Measurements from ENCODE around the gene HLA-DOA. TPM values are rescaled to one million over a fixed set of nuclear protein-coding genes. Genes with fewer than 3 reads are reported as not detected.

Gene HLA-DOA
- total RNA-seq, 1 experiment from 2014 or later = not detected

DNA sequence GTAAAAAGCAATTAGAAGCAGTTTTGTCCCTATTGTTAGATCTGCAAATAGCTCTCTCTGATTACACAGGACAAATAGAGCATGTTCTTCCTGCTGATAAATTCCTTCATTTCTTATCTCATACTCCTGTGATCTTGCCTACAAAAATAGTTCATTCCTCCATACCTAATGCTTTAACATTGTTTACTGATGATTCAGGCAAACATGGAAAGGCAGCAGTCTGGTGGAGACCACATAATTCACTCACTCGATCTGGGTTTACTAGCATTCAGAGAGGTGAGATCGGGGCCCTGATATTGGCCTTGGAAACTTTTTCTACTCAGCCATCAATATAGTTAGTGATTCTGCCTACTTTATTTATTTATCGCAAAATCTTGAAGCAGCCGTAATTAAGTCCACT, 43.8 kb upstream of the HLA-DOA start:
- Histone ChIP-seq H2AFZ (ENCODE audit: low read length) (no peak overlapping the region), H3K4me2 (ENCODE audit: low read length) (no peak overlapping the region), H4K20me1 (ENCODE audit: low read length) (no peaks in the 10 kb centered on the region), H3K4me3 (ENCODE audit: low read length) (no peak overlapping the region), H3F3A (ENCODE audit: low read length, unreplicated experiment) (no peaks in the 10 kb centered on the region), H3K27ac (ENCODE audit: low read length) (no peak overlapping the region), H3K9me3 (ENCODE audit: low read length) (no peaks in the 10 kb centered on the region), H3K79me2 (ENCODE audit: low read length) (no peaks in the 10 kb centered on the region), H3K4me1 (ENCODE audit: insufficient read depth, low read length) (no peaks in the 10 kb centered on the region), H3K27me3 (ENCODE audit: low read length) (peaks cover 61% of the 10 kb centered on the region), H3K9ac (ENCODE audit: low read length) (no peak overlapping the region), H3K36me3 (ENCODE audit: low read depth, low read length) (no peaks in the 10 kb centered on the region), H3K9me2 (replicated peaks; ENCODE audit: low read length) (no peaks in the 10 kb centered on the region)
- intact Hi-C loops (cut with micrococcal nuclease) = no loop called here
- TF ChIP-seq EZH2 (IDR thresholded peaks at IDR 0.05; ENCODE audit: low read length, unreplicated experiment) = no peak
- TF ChIP-seq, protein P1, sequence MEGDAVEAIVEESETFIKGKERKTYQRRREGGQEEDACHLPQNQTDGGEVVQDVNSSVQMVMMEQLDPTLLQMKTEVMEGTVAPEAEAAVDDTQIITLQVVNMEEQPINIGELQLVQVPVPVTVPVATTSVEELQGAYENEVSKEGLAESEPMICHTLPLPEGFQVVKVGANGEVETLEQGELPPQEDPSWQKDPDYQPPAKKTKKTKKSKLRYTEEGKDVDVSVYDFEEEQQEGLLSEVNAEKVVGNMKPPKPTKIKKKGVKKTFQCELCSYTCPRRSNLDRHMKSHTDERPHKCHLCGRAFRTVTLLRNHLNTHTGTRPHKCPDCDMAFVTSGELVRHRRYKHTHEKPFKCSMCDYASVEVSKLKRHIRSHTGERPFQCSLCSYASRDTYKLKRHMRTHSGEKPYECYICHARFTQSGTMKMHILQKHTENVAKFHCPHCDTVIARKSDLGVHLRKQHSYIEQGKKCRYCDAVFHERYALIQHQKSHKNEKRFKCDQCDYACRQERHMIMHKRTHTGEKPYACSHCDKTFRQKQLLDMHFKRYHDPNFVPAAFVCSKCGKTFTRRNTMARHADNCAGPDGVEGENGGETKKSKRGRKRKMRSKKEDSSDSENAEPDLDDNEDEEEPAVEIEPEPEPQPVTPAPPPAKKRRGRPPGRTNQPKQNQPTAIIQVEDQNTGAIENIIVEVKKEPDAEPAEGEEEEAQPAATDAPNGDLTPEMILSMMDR (conservative IDR thresholded peaks at IDR 0.05; ENCODE audit: low read depth, low read length) = no peak
- no peak for TF ChIP-seq EZH2phosphoT487 (IDR thresholded peaks at IDR 0.05; ENCODE audit: borderline replicate concordance, low read length)
- DNase-seq (no peak), ATAC-seq (no peak)
- no TSS peak for BruUV-seq (replicated peaks)
- CTCF ChIA-PET = no interaction called here
- POLR2A ChIA-PET (ENCODE audit: unreplicated experiment) = no interaction called here

DNA sequence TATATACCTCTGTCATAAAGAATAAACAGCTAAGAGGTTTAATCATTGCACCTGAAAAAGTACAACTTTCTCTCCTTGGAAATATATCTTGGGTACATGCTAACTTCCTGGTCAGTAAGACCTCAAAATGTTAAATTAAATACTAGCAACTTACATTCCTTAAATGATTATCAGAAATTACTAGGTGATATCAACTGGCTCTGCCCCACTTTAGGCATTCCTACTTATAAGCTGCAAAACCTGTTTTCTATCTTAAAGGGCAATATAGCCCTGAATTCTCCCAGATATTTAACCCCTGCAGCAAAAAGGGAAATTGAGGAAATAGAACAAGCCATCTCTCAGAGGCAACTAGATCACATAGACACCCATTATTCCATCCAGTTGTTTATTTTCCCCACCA, 43.2 kb upstream of the HLA-DOA start:
- TF ChIP-seq, protein P1 (conservative IDR thresholded peaks at IDR 0.05; ENCODE audit: low read depth, low read length) = no peak
- no peak for TF ChIP-seq EZH2phosphoT487 (IDR thresholded peaks at IDR 0.05; ENCODE audit: borderline replicate concordance, low read length)
- TF ChIP-seq EZH2 (IDR thresholded peaks at IDR 0.05; ENCODE audit: low read length, unreplicated experiment) = no peak
- CTCF ChIA-PET = no interaction called here
- Histone ChIP-seq H3K9ac (ENCODE audit: low read length) (no peak overlapping the region), H3K27me3 (ENCODE audit: low read length) (peaks cover 58% of the 10 kb centered on the region), H3F3A (ENCODE audit: low read length, unreplicated experiment) (no peaks in the 10 kb centered on the region), H3K9me2 (replicated peaks; ENCODE audit: low read length) (no peaks in the 10 kb centered on the region), H3K36me3 (ENCODE audit: low read depth, low read length) (no peaks in the 10 kb centered on the region), H3K4me3 (ENCODE audit: low read length) (no peak overlapping the region), H3K9me3 (ENCODE audit: low read length) (no peaks in the 10 kb centered on the region), H2AFZ (ENCODE audit: low read length) (no peak overlapping the region), H3K4me2 (ENCODE audit: low read length) (no peak overlapping the region), H3K79me2 (ENCODE audit: low read length) (no peaks in the 10 kb centered on the region), H3K27ac (ENCODE audit: low read length) (no peak overlapping the region), H4K20me1 (ENCODE audit: low read length) (no peaks in the 10 kb centered on the region), H3K4me1 (ENCODE audit: insufficient read depth, low read length) (no peaks in the 10 kb centered on the region)
- POLR2A ChIA-PET (ENCODE audit: unreplicated experiment) = no interaction called here
- no peak for ATAC-seq
- DNase-seq = no peak
- BruUV-seq (replicated peaks) = no TSS peak
- intact Hi-C loops (cut with micrococcal nuclease) = no loop called here

DNA sequence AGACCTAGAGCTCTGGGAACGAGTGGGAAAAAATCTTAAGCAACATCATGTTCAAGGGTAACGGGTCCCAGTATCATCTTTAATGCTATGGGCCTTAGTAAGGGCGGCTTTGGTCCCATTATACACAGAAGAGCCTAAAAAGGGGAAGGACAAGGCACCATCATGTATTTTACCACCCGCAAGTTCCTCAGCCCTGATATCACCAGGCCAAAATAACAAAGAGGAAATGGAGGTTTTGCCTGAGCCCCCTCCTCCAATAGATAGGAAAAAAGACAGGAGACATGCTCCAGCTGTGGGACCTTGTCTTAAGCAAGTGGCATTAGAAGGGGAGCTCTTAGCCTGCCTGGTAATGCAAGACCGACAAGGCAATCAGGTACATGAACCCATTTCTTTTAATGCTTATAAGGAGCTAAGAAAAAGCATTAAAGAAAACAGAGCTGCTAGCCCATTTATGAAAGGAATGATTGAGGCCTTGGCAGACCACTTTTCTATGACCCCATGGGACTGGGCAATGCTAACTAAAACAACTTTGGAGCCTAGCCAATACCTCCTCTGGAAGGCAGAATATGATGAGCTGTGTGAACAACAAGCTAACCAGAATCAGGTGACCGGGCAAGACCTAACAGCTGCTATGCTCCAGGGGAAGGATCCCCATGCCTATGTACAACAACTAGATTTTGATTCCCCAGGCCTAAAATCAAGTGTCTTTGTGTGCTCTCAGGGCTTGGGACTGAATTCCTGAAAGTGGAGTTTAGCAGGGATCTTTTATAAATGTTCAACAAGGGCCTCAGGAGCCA, 40.8 kb upstream of the HLA-DOA start:
- H3K9me2 ChIP-seq (replicated peaks; ENCODE audit: low read length) = no peaks in the 10 kb centered on the region
- no peaks in the 10 kb centered on the region for H3K4me1 ChIP-seq (ENCODE audit: insufficient read depth, low read length)
- no peak overlapping the region for H3K4me3 ChIP-seq (ENCODE audit: low read length)
- no TSS peak for BruUV-seq (replicated peaks)
- intact Hi-C loops (cut with micrococcal nuclease) = no loop called here
- no peak overlapping the region for H2AFZ ChIP-seq (ENCODE audit: low read length)
- no peak for TF ChIP-seq EZH2phosphoT487 (IDR thresholded peaks at IDR 0.05; ENCODE audit: borderline replicate concordance, low read length)
- H3K27ac ChIP-seq (ENCODE audit: low read length) = no peak overlapping the region
- no peak overlapping the region for H3K9ac ChIP-seq (ENCODE audit: low read length)
- H4K20me1 ChIP-seq (ENCODE audit: low read length) = no peaks in the 10 kb centered on the region
- no peaks in the 10 kb centered on the region for H3K36me3 ChIP-seq (ENCODE audit: low read depth, low read length)
- ChIA-PET CTCF (no interaction called here), POLR2A (ENCODE audit: unreplicated experiment) (no interaction called here)
- DNase-seq (no peak), ATAC-seq (no peak)
- H3K79me2 ChIP-seq (ENCODE audit: low read length) = no peaks in the 10 kb centered on the region
- no peaks in the 10 kb centered on the region for H3F3A ChIP-seq (ENCODE audit: low read length, unreplicated experiment)
- no peak overlapping the region for H3K4me2 ChIP-seq (ENCODE audit: low read length)
- peaks cover 54% of the 10 kb centered on the region for H3K27me3 ChIP-seq (ENCODE audit: low read length)
- no peaks in the 10 kb centered on the region for H3K9me3 ChIP-seq (ENCODE audit: low read length)

Data from PC-3 (cell line).